GM12875 (cell line): ENCODE data around the gene TNFRSF14.

Experiments
- H3K4me3 ChIP-seq: one replicate; pipeline ENCODE4 v1.5.1; 2011; ENCODE audit warnings: low read depth, low read length, control low read depth
- CTCF ChIP-seq: IDR thresholded peaks from 2 replicates; pipeline ENCODE4 v1.5.1; 2011; ENCODE audit warnings: low read depth, mild to moderate bottlenecking, control low read depth, inconsistent platforms, low read length, moderate library complexity, borderline replicate concordance; ENCODE audit not compliant: insufficient read depth

TNFRSF14 gene

GRCh38 chr1:2602866-2603520 lies 46.8 kb downstream of the TNFRSF14 start:
- TF ChIP-seq CTCF: no peak
- H3K4me3 ChIP-seq: no peak overlapping the region

GRCh38 chr1:2603521-2604155 lies 47.5 kb downstream of the TNFRSF14 start:
- no peak for TF ChIP-seq CTCF
- no peak overlapping the region for H3K4me3 ChIP-seq

GRCh38 chr1:2604156-2604843 lies 48.1 kb downstream of the TNFRSF14 start:
- H3K4me3 ChIP-seq: no peak overlapping the region
- TF ChIP-seq CTCF: no peak

GRCh38 chr1:2604844-2605508 lies 48.8 kb downstream of the TNFRSF14 start:
- H3K4me3 ChIP-seq: no peak overlapping the region
- no peak for TF ChIP-seq CTCF

- no peak overlapping the region for H3K4me3 ChIP-seq
- no peak for TF ChIP-seq CTCF
Measured at GRCh38 chr1:2605509-2606395, 49.6 kb downstream of the TNFRSF14 start.

- no peak for TF ChIP-seq CTCF
- H3K4me3 ChIP-seq: no peak overlapping the region
Measured at GRCh38 chr1:2606396-2606880, 50.3 kb downstream of the TNFRSF14 start.
